Spinal cord (tissue), 10 donors: Measurements from ENCODE around the gene NFKB1. TPM values are rescaled to one million over a fixed set of nuclear protein-coding genes. Genes with fewer than 3 reads are reported as not detected.
"Not testable (repeated sequence)": the region's sequence is repeated elsewhere in the genome, so short reads cannot be mapped to it uniquely, and the experiment has no call there.

Experiments
- DNase-seq, 6 donors: peaks; one replicate each; pipeline versions ENCODE4 v3.0.0 to v3.0.0-alpha.2; 2013 to 2015; ENCODE audit warnings: low spot score in 6 of 6, low read depth in 4 of 6
- H3K27ac ChIP-seq: one replicate; pipeline ENCODE4 v1.5.1; 2013; ENCODE audit warnings: low read depth, low read length, control low read depth
- H3K27me3 ChIP-seq: one replicate; pipeline ENCODE4 v1.6.1; 2013; ENCODE audit warnings: low read length; ENCODE audit not compliant: control insufficient read depth, insufficient read depth
- H3K36me3 ChIP-seq: one replicate; pipeline ENCODE4 v1.6.1; 2013; ENCODE audit warnings: low read length; ENCODE audit not compliant: control insufficient read depth, insufficient read depth
- H3K4me1 ChIP-seq: one replicate; pipeline ENCODE4 v1.6.1; 2013; ENCODE audit warnings: low read length; ENCODE audit not compliant: control insufficient read depth, insufficient read depth
- H3K4me3 ChIP-seq: one replicate; pipeline ENCODE4 v1.5.1; 2013; ENCODE audit warnings: low read depth, low read length, control low read depth
- H3K9me3 ChIP-seq: one replicate; pipeline ENCODE4 v1.6.1; 2013; ENCODE audit warnings: low read length; ENCODE audit not compliant: control insufficient read depth, insufficient read depth
- WGBS: methylation state at CpG from one replicate; pipeline ENCODE4 v1.1.5; 2013; ENCODE audit warnings: missing lambda C conversion rate; ENCODE audit not compliant: insufficient coverage; 5-methylcytosine and 5-hydroxymethylcytosine counted together
- polyA plus RNA-seq, 2 donors: library from polyadenylated mRNA; unstranded; fragments of 120-200 nt; gene quantifications; one replicate each; pipeline ENCODE4 v1.2.1, GENCODE V29; 2013; ENCODE audit not compliant: insufficient read length in 2 of 2
- total RNA-seq, 2 donors: library from RNA; depleted of rRNA in 1 of 2; stranded (reverse); fragments of 120-200 nt in 1 of 2; fragments of >200 nt in 1 of 2; gene quantifications; one replicate each; pipeline versions ENCODE4 v1.2.3 to v1.2.4, GENCODE V29; 2013 to 2014
- donor health status: healthy.

NFKB1 gene
- total and polyA plus RNA-seq, 4 donors = 12.5 to 19.2 (median 16.1) TPM

- not testable (repeated sequence) for DNase-seq, H3K9me3 ChIP-seq, H3K36me3 ChIP-seq, H3K27me3 ChIP-seq, H3K4me1 ChIP-seq, H3K27ac ChIP-seq, H3K4me3 ChIP-seq
- WGBS = no CpG with 5 or more reads among the region's 1 CpG
Observed at GRCh38 chr4:102570211-102570610, 69.1 kb downstream of the NFKB1 start.

GRCh38 chr4:102572452-102572851 is 71.3 kb downstream of the NFKB1 start:
- Histone ChIP-seq H3K9me3 (peaks cover 2% of the 10 kb centered on the region), H3K27ac (no peak overlapping the region), H3K4me1 (no peaks in the 10 kb centered on the region), H3K27me3 (no peaks in the 10 kb centered on the region), H3K4me3 (no peak overlapping the region), H3K36me3 (peaks cover under 1% of the 10 kb centered on the region)
- DNase-seq = no peak
- no CpG with 5 or more reads among the region's 3 CpGs for WGBS

- 84% methylated on average over 2 of the region's 2 CpGs for WGBS
- no peak overlapping the region for H3K4me3 ChIP-seq
- peaks cover 6% of the 10 kb centered on the region for H3K36me3 ChIP-seq
- no peak overlapping the region for H3K27ac ChIP-seq
- no peaks in the 10 kb centered on the region for H3K27me3 ChIP-seq
- DNase-seq = no peak
- no peaks in the 10 kb centered on the region for H3K4me1 ChIP-seq
- peaks cover 2% of the 10 kb centered on the region for H3K9me3 ChIP-seq
Observed at GRCh38 chr4:102574317-102574716, 73.2 kb downstream of the NFKB1 start.

- peaks cover 6% of the 10 kb centered on the region for H3K36me3 ChIP-seq
- H3K4me3 ChIP-seq = no peak overlapping the region
- H3K9me3 ChIP-seq = peaks cover 2% of the 10 kb centered on the region
- H3K27me3 ChIP-seq = no peaks in the 10 kb centered on the region
- 75% methylated on average over 4 of the region's 6 CpGs for WGBS
- H3K27ac ChIP-seq = no peak overlapping the region
- H3K4me1 ChIP-seq = no peaks in the 10 kb centered on the region
- no peak for DNase-seq
Observed at GRCh38 chr4:102575369-102576129, 74.4 kb downstream of the NFKB1 start.

- H3K36me3 ChIP-seq = peaks cover 6% of the 10 kb centered on the region
- no CpG with 5 or more reads among the region's 3 CpGs for WGBS
Observed at GRCh38 chr4:102578270-102578669, 77.1 kb downstream of the NFKB1 start.

GRCh38 chr4:102578819-102579218 is 77.7 kb downstream of the NFKB1 start:
- DNase-seq = peak in 2 of 6 donors; percentile 13 to 28
- WGBS = 39% methylated on average over 8 of the region's 8 CpGs
- peaks cover 6% of the 10 kb centered on the region for H3K36me3 ChIP-seq
- no peaks in the 10 kb centered on the region for H3K9me3 ChIP-seq
- no peaks in the 10 kb centered on the region for H3K27me3 ChIP-seq
- no peaks in the 10 kb centered on the region for H3K4me1 ChIP-seq
- no peak overlapping the region for H3K27ac ChIP-seq
- no peak overlapping the region for H3K4me3 ChIP-seq

More at GRCh38 chr4:102578270-102578669, 77.1 kb downstream of the NFKB1 start:
- H3K27ac ChIP-seq = no peak overlapping the region
- H3K9me3 ChIP-seq = peaks cover 2% of the 10 kb centered on the region
- no peak for DNase-seq
- no peak overlapping the region for H3K4me3 ChIP-seq
- H3K4me1 ChIP-seq = no peaks in the 10 kb centered on the region
- H3K27me3 ChIP-seq = no peaks in the 10 kb centered on the region

GRCh38 chr4:102579794-102580462 is 78.8 kb downstream of the NFKB1 start:
- Histone ChIP-seq H3K9me3 (no peaks in the 10 kb centered on the region), H3K4me3 (no peak overlapping the region), H3K27ac (no peak overlapping the region), H3K36me3 (peaks cover 8% of the 10 kb centered on the region), H3K27me3 (no peaks in the 10 kb centered on the region), H3K4me1 (no peaks in the 10 kb centered on the region)
- WGBS = 17% methylated on average over 1 of the region's 2 CpGs
- no peak for DNase-seq

GRCh38 chr4:102580463-102580842 is 79.3 kb downstream of the NFKB1 start:
- no peak for DNase-seq
- no peaks in the 10 kb centered on the region for H3K9me3 ChIP-seq
- no peaks in the 10 kb centered on the region for H3K27me3 ChIP-seq
- H3K27ac ChIP-seq = no peak overlapping the region
- WGBS = no CpG with 5 or more reads among the region's 1 CpG
- H3K4me3 ChIP-seq = no peak overlapping the region
- H3K4me1 ChIP-seq = no peaks in the 10 kb centered on the region
- peaks cover 9% of the 10 kb centered on the region for H3K36me3 ChIP-seq

GRCh38 chr4:102584091-102584490 is 82.9 kb downstream of the NFKB1 start:
- Histone ChIP-seq H3K27me3 (no peaks in the 10 kb centered on the region), H3K9me3 (no peaks in the 10 kb centered on the region), H3K4me1 (no peaks in the 10 kb centered on the region), H3K36me3 (peaks cover 3% of the 10 kb centered on the region), H3K27ac (no peak overlapping the region), H3K4me3 (no peak overlapping the region)
- WGBS = no CpG with 5 or more reads among the region's 1 CpG
- DNase-seq = peak in 1 of 6 donors; percentile 53

- Histone ChIP-seq H3K36me3 (peaks cover 6% of the 10 kb centered on the region), H3K9me3 (no peaks in the 10 kb centered on the region), H3K4me3 (no peak overlapping the region), H3K4me1 (no peaks in the 10 kb centered on the region), H3K27ac (no peak overlapping the region), H3K27me3 (no peaks in the 10 kb centered on the region)
- no CpG with 5 or more reads among the region's 2 CpGs for WGBS
- DNase-seq = no peak
Observed at GRCh38 chr4:102585329-102585728, 84.2 kb downstream of the NFKB1 start.
